Measurements from ENCODE around the gene DCLK2.

Gene DCLK2

DNA sequence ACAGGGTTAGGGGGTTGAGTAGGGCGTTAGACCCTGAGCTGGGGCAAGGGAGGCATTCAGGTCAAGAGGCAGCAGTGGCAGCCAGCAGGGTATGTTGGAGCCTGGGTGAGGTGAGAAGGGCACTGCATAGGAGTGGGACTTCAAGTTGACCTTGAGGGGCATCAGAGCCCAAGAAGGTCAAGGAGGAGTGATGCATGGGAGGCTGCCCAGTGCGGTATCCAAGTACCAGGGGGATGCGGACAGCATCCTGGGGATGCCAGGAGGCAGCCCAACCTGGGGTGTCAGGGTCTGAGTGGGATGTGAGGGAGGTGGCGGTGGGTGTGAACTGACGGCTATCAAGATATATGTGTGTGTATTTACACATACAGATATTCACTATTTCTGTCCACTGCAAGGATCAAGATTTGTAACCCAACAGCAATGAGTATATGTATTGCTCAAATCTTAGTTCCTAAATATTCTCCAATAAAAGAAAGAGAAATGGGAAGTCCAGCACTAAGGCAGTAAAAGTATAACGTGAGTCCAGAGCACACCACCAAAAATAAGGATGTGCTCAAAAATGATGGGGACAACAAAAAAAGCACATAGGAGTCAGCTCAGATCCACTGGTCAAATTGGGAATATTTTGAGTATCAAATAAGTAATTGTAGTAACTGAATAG is 9.8 kb upstream of the DCLK2 start:
- DNase-seq (ENCODE audit: insufficient read length, low spot score): no peak
- no peak for FAIRE-seq

- DNase-seq (ENCODE audit: insufficient read length, low spot score): no peak
- no peak for FAIRE-seq
Observed at GRCh38 chr4:150069353-150069752, 8.9 kb upstream of the DCLK2 start.

GRCh38 chr4:150070464-150071170 is 7.6 kb upstream of the DCLK2 start:
- FAIRE-seq (no peak), DNase-seq (ENCODE audit: insufficient read length, low spot score) (no peak)

DNA sequence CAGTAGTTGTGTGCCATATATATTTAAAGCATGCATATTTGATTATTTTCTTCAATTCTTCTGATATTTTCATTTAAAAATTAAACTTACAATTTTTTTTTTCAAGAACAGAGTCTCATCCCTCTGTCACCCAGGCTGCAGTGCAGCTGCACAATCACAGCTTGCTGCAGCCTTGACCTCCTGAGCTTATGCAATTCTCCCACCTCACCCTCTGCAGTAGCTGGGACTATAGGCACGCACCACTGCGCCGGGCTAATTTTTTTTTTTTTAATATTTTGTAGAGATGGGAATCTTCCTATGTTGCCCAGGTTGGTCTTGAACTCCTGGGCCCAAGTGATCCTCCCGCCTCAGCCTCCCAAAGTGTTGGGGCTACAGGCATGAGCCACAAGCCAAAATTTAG is 5.8 kb upstream of the DCLK2 start:
- FAIRE-seq: no peak
- no peak for DNase-seq (ENCODE audit: insufficient read length, low spot score)

GRCh38 chr4:150072906-150073714 is 5.1 kb upstream of the DCLK2 start:
- DNase-seq (ENCODE audit: insufficient read length, low spot score): peak; percentile 39
- FAIRE-seq: no peak

DNA sequence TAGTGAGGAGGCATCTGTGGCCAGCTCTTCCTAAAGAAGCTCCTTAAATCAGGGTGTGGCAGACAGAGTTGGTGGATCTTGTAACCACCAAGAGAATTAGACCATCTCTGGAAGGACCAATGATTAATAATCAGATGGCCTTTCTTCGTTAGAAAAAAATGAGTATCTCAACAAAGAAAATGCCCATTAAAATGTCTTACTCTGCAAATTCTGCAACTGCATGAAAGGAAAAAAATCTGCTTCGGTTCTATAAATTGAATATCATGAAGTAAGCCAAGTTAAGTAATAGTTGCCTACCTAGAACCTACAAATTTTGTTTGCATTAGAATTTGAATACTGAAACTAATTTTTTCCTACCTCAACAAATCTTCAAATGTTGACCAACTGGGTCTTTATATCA is 4.2 kb upstream of the DCLK2 start:
- FAIRE-seq (no peak), DNase-seq (ENCODE audit: insufficient read length, low spot score) (no peak)

DNA sequence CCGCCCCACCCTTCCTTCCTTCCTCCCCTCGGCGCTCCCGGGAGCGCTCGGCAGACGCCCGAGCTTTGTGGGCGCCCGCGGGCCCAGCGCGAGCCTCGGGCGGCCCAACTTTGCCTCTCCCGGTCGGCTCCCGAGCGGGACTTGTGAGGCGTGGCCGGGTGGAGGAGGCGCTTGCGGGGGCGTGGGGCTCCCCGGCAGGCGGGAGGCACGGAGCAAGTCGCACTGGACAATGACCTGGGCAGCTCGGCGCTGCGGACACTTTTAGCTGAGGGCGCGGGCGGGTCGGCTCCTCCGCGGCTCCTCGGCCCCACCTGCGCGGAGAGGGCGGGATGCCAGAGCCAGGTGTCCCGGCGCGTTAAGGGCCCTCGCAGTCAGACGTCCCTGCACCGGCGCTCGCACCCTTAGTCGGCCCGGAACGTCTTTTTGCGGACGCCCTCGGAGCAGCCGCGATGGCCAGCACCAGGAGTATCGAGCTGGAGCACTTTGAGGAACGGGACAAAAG is 385 bp downstream of the DCLK2 start:
- FAIRE-seq: peak; percentile 40
- peak; percentile 46 for DNase-seq (ENCODE audit: insufficient read length, low spot score)

- FAIRE-seq: peak; percentile 23
- peak; percentile 35 for DNase-seq (ENCODE audit: insufficient read length, low spot score)
Observed at GRCh38 chr4:150079081-150079581, 886 bp downstream of the DCLK2 start.

GRCh38 chr4:150080337-150080736 is 2.1 kb downstream of the DCLK2 start:
- FAIRE-seq: no peak

GRCh38 chr4:150080875-150081274 is 2.6 kb downstream of the DCLK2 start:
- FAIRE-seq: no peak
- no peak for DNase-seq (ENCODE audit: insufficient read length, low spot score)

More at GRCh38 chr4:150080337-150080736, 2.1 kb downstream of the DCLK2 start:
- no peak for DNase-seq (ENCODE audit: insufficient read length, low spot score)

GRCh38 chr4:150082241-150082640 is 4.0 kb downstream of the DCLK2 start:
- DNase-seq (ENCODE audit: insufficient read length, low spot score) (no peak), FAIRE-seq (no peak)

- DNase-seq (ENCODE audit: insufficient read length, low spot score) (no peak), FAIRE-seq (no peak)
Observed at GRCh38 chr4:150087006-150087405, 8.8 kb downstream of the DCLK2 start.

DNA sequence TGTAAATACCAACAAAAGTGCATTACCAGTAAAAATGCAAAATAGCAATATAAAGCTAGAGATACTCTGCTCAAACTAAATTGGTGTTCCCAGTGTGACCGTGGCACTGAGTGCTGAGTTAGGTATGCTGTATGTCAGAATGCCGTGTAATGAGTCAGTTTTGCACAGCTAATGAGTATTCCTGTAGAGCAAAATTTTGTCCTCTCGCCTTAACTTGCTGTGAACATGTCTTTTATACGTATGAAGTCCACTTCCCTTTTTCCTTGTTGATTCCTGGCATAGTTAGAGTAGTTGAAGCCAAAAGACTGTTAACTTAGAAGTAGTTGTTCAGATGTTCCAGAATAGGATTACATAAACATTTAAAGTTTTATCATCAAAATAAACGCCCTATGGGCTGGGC is 11.5 kb downstream of the DCLK2 start:
- DNase-seq (ENCODE audit: insufficient read length, low spot score): no peak
- FAIRE-seq: no peak

DNA sequence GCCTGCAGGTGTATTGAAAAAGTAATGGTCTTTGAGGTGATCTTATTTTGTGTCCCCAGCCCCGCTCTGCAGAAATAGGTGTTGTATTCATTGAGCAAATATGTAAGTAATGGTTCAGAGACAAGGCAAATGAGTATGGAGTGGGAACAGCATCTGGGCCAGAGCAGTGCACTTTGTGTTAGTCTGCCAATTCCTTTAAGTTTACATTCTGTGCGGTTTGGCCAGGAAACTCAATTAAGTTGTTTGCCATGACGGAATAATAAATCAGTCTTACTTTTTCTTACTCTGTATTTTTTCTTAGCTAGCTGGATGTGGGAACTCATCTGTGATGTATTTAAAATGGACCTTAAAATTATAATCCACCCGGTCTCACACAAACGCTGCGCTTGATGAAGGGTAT is 12.6 kb downstream of the DCLK2 start:
- no peak for FAIRE-seq

DNA sequence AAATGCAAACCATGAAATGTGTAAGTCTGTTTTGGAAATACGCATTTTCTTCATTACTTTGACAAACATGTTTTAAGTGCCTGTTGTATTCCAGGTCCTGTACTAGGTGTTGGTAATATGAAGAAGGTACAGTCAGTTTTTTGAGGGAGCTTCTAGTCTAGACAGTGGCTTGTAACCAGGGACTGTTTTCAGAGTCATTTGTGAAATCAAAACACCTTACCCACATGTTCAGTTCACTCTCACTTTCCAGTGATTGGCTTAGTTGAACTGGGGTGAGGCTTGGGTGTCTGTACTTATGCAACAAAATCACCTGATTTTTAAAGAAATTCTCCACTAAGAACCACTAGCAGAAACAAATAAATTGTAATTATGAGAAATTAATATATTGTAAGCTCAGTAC is 16.4 kb downstream of the DCLK2 start:
- DNase-seq (ENCODE audit: insufficient read length, low spot score) (no peak), FAIRE-seq (no peak)

More for the DNA sequence above, 12.6 kb downstream of the DCLK2 start:
- DNase-seq (ENCODE audit: insufficient read length, low spot score): no peak

DNA sequence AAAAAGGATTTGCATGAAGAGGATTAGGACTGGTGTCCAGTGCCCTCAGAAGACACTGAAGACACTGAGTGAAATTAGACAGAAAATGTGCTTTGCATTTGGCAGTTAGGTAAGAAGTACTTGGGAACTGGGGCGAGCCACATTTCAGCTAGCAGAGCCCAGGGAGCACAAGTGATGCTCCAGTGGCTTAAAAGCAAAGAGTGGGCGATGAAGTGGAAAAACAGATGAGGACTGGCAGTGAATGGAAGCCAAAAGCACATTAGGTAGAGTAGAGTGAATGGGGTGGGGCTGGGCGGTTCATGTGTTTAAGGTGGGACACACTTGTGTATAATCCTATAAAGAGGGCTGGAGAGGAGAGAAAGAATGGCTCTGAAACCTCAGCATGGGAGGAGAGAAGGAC is 18.4 kb downstream of the DCLK2 start:
- DNase-seq (ENCODE audit: insufficient read length, low spot score) (no peak), FAIRE-seq (no peak)

- FAIRE-seq (no peak), DNase-seq (ENCODE audit: insufficient read length, low spot score) (no peak)
Observed at GRCh38 chr4:150098214-150098613, 20.0 kb downstream of the DCLK2 start.

DNA sequence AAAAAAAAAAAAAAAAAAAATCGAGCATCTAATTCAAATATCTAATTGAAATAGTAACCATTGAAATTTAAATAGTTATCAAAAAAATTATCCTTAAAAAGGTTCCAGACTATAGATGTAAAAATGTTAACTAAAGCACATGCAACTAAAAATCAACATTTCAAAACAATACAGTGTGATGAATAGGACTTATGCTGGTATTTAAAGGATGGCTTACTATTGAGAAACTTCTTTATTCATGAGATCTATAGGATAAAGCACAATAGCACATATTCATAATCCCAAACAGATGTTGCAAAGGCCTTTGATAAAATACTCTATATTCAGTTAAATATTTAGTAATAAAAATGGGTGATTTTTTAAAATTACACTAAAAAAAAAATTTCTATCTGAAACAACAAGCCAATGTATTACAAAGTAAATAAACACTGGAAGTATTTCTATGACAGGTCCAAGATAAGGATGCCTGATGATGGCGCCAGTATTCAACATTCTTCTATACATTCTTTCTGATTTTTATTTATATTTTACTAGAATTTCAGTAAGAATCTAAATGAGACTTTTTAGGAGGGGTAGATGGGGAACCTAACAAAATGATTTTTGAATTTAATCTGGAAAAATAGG is 26.3 kb downstream of the DCLK2 start:
- DNase-seq (ENCODE audit: insufficient read length, low spot score) (no peak), FAIRE-seq (no peak)

- FAIRE-seq: peak; percentile 65
- no peak for DNase-seq (ENCODE audit: insufficient read length, low spot score)
Observed at GRCh38 chr4:150106886-150107285, 28.6 kb downstream of the DCLK2 start.

- DNase-seq (ENCODE audit: insufficient read length, low spot score) (no peak), FAIRE-seq (no peak)
Observed at GRCh38 chr4:150108691-150109090, 30.4 kb downstream of the DCLK2 start.

- no peak for DNase-seq (ENCODE audit: insufficient read length, low spot score)
- no peak for FAIRE-seq
Observed at GRCh38 chr4:150114641-150115040, 36.4 kb downstream of the DCLK2 start.

All from HTR-8/SVneo (cell line).